Activated CD8-positive, alpha-beta memory T cell treated with anti-CD3 and anti-CD28 coated beads, Interleukin-2, amount 10 ng/mL, durations not matched to agents 7 days and 5 days (primary cell): ENCODE measurements around the gene PRRX2. TPM values are rescaled to one million over a fixed set of nuclear protein-coding genes. Genes with fewer than 3 reads are reported as not detected.

Experiments
- ATAC-seq: fragments of 150-1000 bp; cut with Tn5 transposase; one replicate; pipeline ENCODE4 v1.10.0; 2021; ENCODE audit warnings: moderate library complexity
- CTCF ChIA-PET: fragments of 350-600 bp; sonication (Branson Sonifier 250); formaldehyde crosslinking; loops from one replicate; lab custom pipeline; 2021; ENCODE audit warnings: antibody characterized with exemption; lab: Charles Lee
- DNase-seq: peaks from one replicate; pipeline ENCODE4 v3.0.0-alpha.2; 2020
- H3K27ac Mint-ChIP-seq: one replicate; pipeline ENCODE4 v1.8.0; 2021; ENCODE audit warnings: mild to moderate bottlenecking, mixed read lengths
- H3K27me3 Mint-ChIP-seq: one replicate; pipeline ENCODE4 v1.8.0; 2021; ENCODE audit warnings: mixed read lengths
- H3K36me3 Mint-ChIP-seq: one replicate; pipeline ENCODE4 v1.8.0; 2021; ENCODE audit warnings: mild to moderate bottlenecking, mixed read lengths
- H3K4me1 Mint-ChIP-seq: one replicate; pipeline ENCODE4 v1.8.0; 2021; ENCODE audit warnings: mixed read lengths
- H3K4me3 Mint-ChIP-seq: one replicate; pipeline ENCODE4 v1.8.0; 2021; ENCODE audit warnings: mild to moderate bottlenecking, moderate library complexity, mixed read lengths
- H3K9me3 Mint-ChIP-seq: one replicate; pipeline ENCODE4 v1.8.0; 2022; ENCODE audit warnings: low read depth, mixed read lengths
- total RNA-seq, 2 experiments: library from RNA; stranded (reverse); gene quantifications; one replicate each; pipeline ENCODE4 v1.2.3, GENCODE V29; 2021

Gene PRRX2
- total RNA-seq = under 1 TPM in 1 of 2 experiments, not detected in 1; 0.28 TPM

- Mint-ChIP-seq H3K27ac (no peak within 1 kb of the TSS), H3K4me1 (peaks cover 6% of the 10 kb centered on the region), H3K36me3 (no peaks in the 10 kb centered on the region), H3K4me3 (peak within 1 kb of the TSS; percentile 66), H3K27me3 (peaks cover 37% of the 10 kb centered on the region), H3K9me3 (no peaks in the 10 kb centered on the region)
- peak; percentile 81 for ATAC-seq
- CTCF ChIA-PET = no interaction called here
- no peak for DNase-seq
These were observed at the start of gene PRRX2 for GRCh38 chr9:129665389-129665775. Gene PRRX2, plus strand, starts transcription at chr9:129665647. Its CDS starts 221 bp downstream, at chr9:129665868.

GRCh38 chr9:129617167-129617566, 48.3 kb upstream of the PRRX2 start:
- no peak overlapping the region for H3K27ac Mint-ChIP-seq
- H3K4me1 Mint-ChIP-seq = peaks cover 4% of the 10 kb centered on the region
- ATAC-seq (no peak), DNase-seq (peak; percentile 57)
- H3K9me3 Mint-ChIP-seq = no peaks in the 10 kb centered on the region
- CTCF ChIA-PET = interaction anchor here (1.4 to 7.0 kb wide), 3 partner anchors 8 to 485 kb away, joined by 3 to 73 read pairs (median 6); partner anchors contain the start of gene NTMT1
- no peak overlapping the region for H3K4me3 Mint-ChIP-seq
- peaks cover 34% of the 10 kb centered on the region for H3K27me3 Mint-ChIP-seq
- H3K36me3 Mint-ChIP-seq = peaks cover 4% of the 10 kb centered on the region

DNA sequence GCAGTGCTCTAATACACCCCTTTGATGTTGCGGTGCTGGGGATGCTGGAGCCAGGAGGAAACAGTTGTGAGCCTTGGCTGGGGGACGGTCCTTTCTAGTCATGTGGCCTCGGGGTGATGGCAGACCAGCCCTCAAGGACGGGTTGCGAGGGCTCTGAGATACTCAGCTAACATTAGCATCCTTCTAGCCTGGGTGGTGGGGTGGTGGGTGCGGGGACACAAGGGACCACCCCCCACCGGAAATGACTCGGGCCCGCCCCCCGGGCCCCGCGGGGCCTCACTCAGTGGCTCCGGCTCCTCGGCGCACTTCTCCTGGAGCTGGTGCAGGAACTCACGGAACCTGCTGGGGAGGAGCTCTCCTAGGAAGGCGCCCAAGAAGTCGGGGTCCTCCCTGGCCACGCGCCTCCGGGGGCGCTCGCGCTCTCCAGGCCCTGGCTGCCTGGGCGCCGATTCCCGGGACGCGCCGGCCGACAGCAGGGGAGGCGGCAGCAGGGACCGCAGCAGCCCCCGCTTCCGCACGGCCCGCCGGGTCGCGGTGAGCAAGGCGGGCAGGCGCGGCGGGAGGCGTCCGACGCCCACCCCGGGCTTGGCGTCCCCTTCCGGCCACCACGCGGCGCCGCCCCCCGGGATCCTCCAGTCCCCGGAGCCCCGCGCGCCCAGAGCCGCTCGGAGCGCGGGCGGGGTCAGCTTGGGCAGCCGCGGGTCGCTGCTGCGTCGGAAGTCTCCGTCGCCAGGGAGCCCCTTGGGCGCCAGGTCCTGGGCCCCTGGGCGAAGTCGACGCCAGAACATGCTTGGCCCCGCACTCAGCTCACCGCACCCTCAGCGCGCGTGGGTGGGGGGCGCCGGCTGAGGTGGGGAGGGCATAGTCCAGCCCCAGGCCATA, 45.4 kb upstream of the PRRX2 start:
- CTCF ChIA-PET = interaction anchor here (0.8 to 8.3 kb wide), 7 partner anchors 9 to 484 kb away, joined by 3 to 214 read pairs (median 4); no protein-coding TSS in a partner anchor
- Mint-ChIP-seq H3K4me3 (no peak overlapping the region), H3K9me3 (no peaks in the 10 kb centered on the region), H3K27ac (no peak overlapping the region), H3K27me3 (peaks cover 34% of the 10 kb centered on the region), H3K36me3 (peaks cover 4% of the 10 kb centered on the region), H3K4me1 (peaks cover 16% of the 10 kb centered on the region)
- peak; percentile 28 for ATAC-seq
- DNase-seq = no peak

GRCh38 chr9:129620669-129621295, 44.7 kb upstream of the PRRX2 start, which contains the start of gene C9orf50:
Gene C9orf50, minus strand, starts transcription at chr9:129621101. Its CDS starts 527 bp downstream, at chr9:129620574.
- ATAC-seq = no peak
- Mint-ChIP-seq H3K9me3 (no peaks in the 10 kb centered on the region), H3K4me1 (peaks cover 21% of the 10 kb centered on the region), H3K36me3 (peaks cover 4% of the 10 kb centered on the region), H3K27ac (no peak within 1 kb of the TSS), H3K27me3 (peaks cover 30% of the 10 kb centered on the region), H3K4me3 (no peak within 1 kb of the TSS)
- no peak for DNase-seq
- CTCF ChIA-PET = interaction anchor here (0.9 to 8.3 kb wide), 5 partner anchors 10 to 484 kb away, joined by 3 to 214 read pairs (median 7); no protein-coding TSS in a partner anchor

- Mint-ChIP-seq H3K4me1 (peaks cover 38% of the 10 kb centered on the region), H3K27me3 (peaks cover 24% of the 10 kb centered on the region), H3K36me3 (peaks cover 11% of the 10 kb centered on the region), H3K9me3 (no peaks in the 10 kb centered on the region), H3K4me3 (no peak overlapping the region), H3K27ac (no peak overlapping the region)
- no peak for DNase-seq
- CTCF ChIA-PET = interaction anchor here (0.7 to 8.3 kb wide), 12 partner anchors 9 to 511 kb away, joined by 3 to 214 read pairs (median 12); partner anchors contain the start of gene ASB6
- no peak for ATAC-seq
These were observed 42.1 kb upstream of the PRRX2 start for GRCh38 chr9:129623331-129623730.

DNA sequence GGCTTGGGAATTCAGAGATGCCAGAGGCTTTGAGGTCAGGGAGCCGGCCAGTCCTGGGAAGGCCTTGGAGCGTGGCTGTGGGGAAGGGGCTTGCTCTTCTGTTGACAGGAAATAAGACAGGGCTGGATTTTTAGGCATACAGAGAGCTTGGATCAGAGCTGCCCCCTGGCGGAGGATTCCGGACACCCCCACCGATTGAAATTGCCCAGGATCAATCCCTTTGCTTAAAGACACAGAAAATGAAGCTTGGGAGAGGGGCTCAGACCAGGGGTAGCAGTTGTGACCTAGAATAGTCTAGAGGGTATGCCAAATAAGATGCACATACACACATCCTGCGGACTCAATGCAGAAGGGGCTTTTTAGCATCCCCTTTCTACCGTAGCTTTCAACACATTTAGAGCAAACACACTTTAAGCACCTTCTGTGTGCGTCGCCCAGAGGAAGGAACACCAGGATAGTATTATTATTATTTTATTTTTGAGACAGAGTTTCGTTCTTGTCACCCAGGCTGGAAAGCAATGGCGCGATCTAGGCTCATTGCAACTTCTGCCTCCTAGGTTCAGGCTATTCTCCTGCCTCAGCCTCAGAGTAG, 41.2 kb upstream of the PRRX2 start:
- Mint-ChIP-seq H3K27me3 (peaks cover 18% of the 10 kb centered on the region), H3K4me3 (peak overlapping the region; percentile 49), H3K27ac (peak overlapping the region; percentile 84), H3K36me3 (peaks cover 6% of the 10 kb centered on the region), H3K4me1 (peaks cover 43% of the 10 kb centered on the region), H3K9me3 (no peaks in the 10 kb centered on the region)
- CTCF ChIA-PET = interaction anchor here (0.7 to 8.3 kb wide), 27 partner anchors 10 to 512 kb away, joined by 3 to 214 read pairs (median 5); partner anchors contain the start of genes ASB6 and IER5L
- ATAC-seq (no peak), DNase-seq (peak; percentile 82)

DNA sequence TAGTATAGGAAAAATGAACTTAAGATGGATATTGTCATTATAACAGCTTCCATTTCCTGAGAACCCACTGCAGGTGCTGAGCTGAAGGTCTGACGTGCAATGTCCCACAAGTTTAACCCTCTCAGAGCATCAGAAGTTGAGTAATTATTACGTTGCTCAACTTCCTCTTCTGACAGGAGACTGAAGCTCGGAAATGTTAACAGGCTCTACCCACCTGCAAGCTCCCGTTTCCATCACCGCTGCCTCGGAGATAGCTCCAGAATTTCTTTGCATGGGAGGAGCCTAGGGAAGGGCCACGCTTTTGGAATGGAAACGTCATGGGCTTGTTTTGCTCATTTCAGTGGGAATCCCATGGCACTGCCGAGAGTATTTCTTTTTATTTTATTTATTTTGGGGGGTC, 40.5 kb upstream of the PRRX2 start:
- Mint-ChIP-seq H3K27me3 (peaks cover 13% of the 10 kb centered on the region), H3K4me1 (peaks cover 50% of the 10 kb centered on the region), H3K4me3 (peak overlapping the region; percentile 80), H3K9me3 (no peaks in the 10 kb centered on the region), H3K27ac (peak overlapping the region; percentile 84), H3K36me3 (peaks cover 6% of the 10 kb centered on the region)
- DNase-seq (peak; percentile 61), ATAC-seq (peak; percentile 18)
- CTCF ChIA-PET = interaction anchor here (0.6 to 8.3 kb wide), 25 partner anchors 11 to 618 kb away, joined by 3 to 214 read pairs (median 5); partner anchors contain the start of genes ASB6, IER5L and PTPA

- ATAC-seq = peak; percentile 74
- Mint-ChIP-seq H3K9me3 (no peaks in the 10 kb centered on the region), H3K27me3 (peaks cover 8% of the 10 kb centered on the region), H3K4me3 (peak within 1 kb of the TSS; percentile 80), H3K36me3 (peaks cover 6% of the 10 kb centered on the region), H3K27ac (peak within 1 kb of the TSS; percentile 93), H3K4me1 (peaks cover 62% of the 10 kb centered on the region)
- CTCF ChIA-PET = interaction anchor here (0.7 to 8.3 kb wide), 13 partner anchors 12 to 514 kb away, joined by 3 to 214 read pairs (median 3); partner anchors contain the start of genes ASB6 and PTPA
- peak; percentile 91 for DNase-seq
These were observed 39.3 kb upstream of the PRRX2 start, which contains the start of gene NTMT1 for GRCh38 chr9:129626079-129626624. Gene NTMT1, plus strand, starts transcription at chr9:129626163. Its CDS starts 6,541 bp downstream, at chr9:129632704.

DNA sequence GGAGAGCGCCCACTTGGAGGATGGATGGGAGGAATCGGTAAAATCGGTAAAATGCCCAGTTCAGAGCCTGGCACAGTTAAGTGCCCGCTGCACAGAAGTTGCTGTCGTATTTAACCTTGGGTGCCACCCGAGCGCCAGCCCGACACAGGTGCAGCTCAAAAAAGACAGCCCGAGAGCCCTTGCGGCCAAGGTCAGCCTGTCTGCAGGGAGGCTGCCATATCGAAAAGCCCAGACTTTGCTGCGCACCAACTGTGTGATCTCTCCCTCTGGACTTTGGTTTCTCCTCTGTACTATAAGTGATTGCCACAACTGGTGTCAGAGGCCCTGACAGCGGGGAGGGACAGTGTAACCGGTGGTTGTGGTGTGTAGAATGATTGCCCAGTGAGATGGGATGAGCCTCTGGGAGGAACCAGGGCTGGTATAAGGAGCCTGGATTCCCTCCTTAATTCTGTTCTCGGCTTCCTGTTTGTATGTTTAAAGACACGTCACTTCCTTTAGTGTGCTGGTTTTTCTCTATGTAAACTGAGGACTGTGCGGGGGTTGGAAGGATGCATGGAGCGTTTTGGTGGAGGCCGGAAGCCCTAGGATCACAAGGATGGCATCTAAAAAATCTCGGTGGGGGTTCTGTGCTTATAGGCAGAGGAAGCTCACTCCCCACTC, 38.7 kb upstream of the PRRX2 start:
- Mint-ChIP-seq H3K4me3 (peak overlapping the region; percentile 80), H3K27ac (peak overlapping the region; percentile 93), H3K27me3 (peaks cover 3% of the 10 kb centered on the region), H3K9me3 (no peaks in the 10 kb centered on the region), H3K4me1 (peaks cover 68% of the 10 kb centered on the region), H3K36me3 (peaks cover 6% of the 10 kb centered on the region)
- ATAC-seq = peak; percentile 43
- CTCF ChIA-PET = interaction anchor here (1.0 to 8.3 kb wide), 8 partner anchors 13 to 490 kb away, joined by 3 to 214 read pairs (median 26); partner anchors contain the start of gene ASB6
- peak; percentile 65 for DNase-seq

DNA sequence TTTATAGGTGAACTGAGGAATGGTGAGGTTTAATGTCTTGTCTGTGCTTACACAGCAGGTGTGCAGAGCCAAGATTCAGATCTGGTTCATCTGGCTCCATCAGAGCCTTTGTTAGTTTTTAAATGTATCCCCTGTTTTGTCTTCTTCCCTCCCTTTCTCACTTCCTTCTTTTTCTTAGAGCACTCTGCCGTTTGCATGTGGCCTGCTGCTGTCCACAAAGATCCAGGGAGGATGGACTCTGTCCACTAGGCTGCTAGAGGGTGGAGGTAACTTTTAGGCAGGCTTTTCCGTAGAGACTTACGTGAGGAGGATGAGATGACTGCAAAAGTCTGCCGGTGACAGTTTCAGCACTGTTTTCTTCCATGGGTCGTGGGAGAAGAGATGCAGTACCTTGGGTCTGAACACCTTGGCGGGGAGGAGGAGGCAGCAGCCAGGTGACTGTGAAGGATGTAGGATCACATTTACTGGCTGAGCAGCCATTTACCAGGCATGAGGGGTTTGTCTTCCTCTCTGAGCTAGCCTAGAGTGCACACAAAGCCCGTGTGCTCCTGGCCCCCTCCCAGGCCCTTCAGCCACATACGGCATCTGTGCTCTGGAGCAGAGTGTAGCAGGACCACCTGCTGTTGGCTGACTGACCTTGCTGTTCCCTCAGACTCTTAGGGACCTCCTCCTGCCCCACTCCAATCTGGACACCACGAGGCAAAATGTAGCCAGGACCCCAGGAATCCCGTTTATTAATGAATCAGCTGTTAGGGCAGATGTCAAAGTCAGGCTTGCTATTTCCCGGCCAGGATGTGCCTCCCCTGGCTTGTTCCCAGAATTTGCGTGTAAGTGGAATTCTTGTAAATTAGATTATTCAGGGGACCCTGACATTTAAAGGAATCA, 37.6 kb upstream of the PRRX2 start:
- Mint-ChIP-seq H3K36me3 (peaks cover 6% of the 10 kb centered on the region), H3K27ac (peak overlapping the region; percentile 93), H3K4me3 (peak overlapping the region; percentile 80), H3K4me1 (peaks cover 70% of the 10 kb centered on the region), H3K9me3 (no peaks in the 10 kb centered on the region), H3K27me3 (no peaks in the 10 kb centered on the region)
- no peak for DNase-seq
- CTCF ChIA-PET = interaction anchor here (1.0 to 5.2 kb wide), 4 partner anchors 13 to 485 kb away, joined by 3 to 73 read pairs (median 27); partner anchors contain the start of gene ASB6
- no peak for ATAC-seq

GRCh38 chr9:129628709-129629108, 36.7 kb upstream of the PRRX2 start:
- no peak for ATAC-seq
- Mint-ChIP-seq H3K4me3 (no peak overlapping the region), H3K4me1 (peaks cover 68% of the 10 kb centered on the region), H3K36me3 (peaks cover 9% of the 10 kb centered on the region), H3K27ac (peak overlapping the region; percentile 34), H3K27me3 (no peaks in the 10 kb centered on the region), H3K9me3 (no peaks in the 10 kb centered on the region)
- CTCF ChIA-PET = interaction anchor here (1.3 to 2.2 kb wide), 4 partner anchors 12 to 407 kb away, joined by 3 to 6 read pairs (median 4); partner anchors contain the start of gene ASB6
- DNase-seq = no peak
